Hematopoietic multipotent progenitor cell treated with erythropoietin and hydrocortisone succinate and interleukin-3 and kit ligand, for 4 days (in vitro differentiated cells): ENCODE data around the gene PCCA.
"Not testable (repeated sequence)": the region's sequence is repeated elsewhere in the genome, so short reads cannot be mapped to it uniquely, and the experiment has no call there.

ENCODE experiments used
- DNase-seq: peaks from one replicate; pipeline ENCODE4 v3.0.0-alpha.2; 2015

Gene PCCA

DNA sequence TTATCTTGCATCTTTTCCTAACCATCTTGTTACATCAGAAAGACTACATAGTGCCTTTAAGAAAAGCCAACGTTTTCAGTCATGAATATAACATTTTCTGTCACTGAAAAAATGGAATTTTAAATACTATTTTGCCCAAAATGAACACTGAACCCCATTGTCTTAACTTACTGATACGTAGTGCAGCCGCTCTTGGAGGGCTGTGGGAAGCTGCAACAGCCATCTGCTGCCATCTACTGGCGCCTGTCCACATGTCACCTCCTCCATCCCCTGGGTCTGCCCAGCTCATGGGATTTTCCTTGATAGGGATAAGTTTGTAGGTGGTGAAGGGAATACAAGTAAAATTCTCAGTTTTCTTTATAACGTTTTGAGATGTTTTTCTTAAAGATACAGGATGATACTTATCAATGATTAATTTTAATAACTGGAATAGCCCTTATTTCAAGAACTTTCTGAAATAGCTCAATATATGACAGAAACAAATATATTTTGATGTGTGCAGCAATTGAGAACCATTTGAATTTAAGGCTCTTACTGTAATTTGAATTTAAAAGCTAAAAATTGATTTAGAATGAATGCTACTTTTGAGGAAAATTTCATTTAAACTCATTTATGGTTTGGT is 426.0 kb downstream of the PCCA start:
- peak; percentile 82 for DNase-seq

DNA sequence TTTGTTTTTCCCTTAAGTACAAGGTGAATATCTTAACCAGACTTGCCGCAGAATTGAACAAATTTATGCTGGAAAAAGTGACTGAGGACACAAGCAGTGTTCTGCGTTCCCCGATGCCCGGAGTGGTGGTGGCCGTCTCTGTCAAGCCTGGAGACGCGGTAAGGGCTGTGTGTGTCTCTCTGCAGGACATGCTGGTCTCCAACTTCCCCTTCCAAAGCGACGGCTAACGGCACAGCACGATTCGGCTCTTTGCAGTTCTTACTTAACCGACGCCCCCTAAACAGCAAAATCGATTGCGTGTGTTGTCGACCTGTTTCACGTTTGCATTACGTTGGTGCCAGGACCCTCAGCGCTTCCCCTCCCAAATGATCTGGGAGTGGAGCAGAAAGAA is 426.5 kb downstream of the PCCA start:
- no peak for DNase-seq

DNA sequence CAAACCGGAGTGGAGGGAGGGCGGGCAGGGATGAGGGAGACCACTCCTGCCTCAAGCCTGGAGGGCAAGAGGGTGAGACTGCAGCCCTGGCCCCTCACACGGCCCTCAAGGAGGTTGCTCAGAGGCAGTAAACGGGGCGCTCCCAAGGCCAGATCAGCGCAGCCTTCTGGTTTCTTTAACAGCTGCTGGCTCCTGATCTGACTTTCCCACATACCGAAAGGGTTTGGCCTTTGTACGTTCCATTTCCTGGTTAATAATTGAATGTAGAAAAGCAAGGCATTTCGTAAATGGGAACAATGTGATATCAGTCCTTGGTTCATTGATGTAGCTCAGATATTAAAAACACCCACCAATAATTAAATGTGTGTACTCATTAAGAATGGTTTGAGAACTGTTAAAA is 428.2 kb downstream of the PCCA start:
- DNase-seq: no peak

DNA sequence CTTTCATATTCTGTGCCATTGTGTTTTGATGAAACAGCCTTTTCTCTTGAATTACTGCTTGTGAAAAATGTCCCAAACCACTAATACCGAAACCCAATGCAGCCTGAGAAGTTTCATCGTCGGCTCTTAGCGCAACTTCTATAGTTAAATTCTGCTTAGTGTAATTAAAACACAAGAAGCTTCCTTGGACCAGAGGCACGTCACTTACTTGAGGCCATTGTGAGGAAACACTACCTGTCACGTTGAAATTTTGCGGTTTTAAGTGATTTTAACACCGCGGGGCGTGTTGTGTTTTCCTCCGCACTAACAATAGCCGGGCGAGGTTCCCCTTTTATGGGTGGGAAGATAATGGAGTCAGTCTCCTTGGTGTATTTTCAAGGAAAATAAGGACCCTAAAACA is 428.8 kb downstream of the PCCA start:
- DNase-seq: no peak

DNA sequence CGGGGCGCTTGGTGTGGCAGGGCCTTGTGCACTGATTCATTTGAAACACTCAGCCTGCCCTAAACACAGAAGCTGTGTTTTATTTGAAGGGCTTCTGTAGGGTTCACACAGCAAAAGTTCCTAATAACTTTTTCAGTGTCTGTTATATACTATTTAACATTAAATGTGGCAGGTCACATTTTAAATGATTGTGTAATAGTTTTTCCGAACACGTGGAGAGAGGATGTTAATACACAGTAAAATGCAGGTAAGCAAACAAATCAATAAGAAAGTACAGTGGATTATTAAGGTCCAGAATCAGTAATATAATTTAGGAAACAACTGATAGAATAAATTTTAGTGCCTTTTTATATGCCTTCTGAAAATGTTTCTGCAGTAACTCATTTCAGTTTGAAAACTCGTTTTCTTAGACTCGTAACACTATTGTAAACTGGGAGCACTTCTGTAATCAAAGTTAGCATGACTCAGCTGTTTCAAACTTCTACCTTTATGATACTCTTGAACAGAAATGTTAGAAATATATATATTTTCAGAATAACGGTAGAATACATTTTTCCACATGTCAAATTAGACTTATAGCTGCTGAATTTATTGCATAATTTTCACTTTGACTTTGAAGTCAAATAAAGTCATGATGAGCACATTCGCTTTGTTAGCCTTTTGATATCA is 429.6 kb downstream of the PCCA start:
- no peak for DNase-seq

DNA sequence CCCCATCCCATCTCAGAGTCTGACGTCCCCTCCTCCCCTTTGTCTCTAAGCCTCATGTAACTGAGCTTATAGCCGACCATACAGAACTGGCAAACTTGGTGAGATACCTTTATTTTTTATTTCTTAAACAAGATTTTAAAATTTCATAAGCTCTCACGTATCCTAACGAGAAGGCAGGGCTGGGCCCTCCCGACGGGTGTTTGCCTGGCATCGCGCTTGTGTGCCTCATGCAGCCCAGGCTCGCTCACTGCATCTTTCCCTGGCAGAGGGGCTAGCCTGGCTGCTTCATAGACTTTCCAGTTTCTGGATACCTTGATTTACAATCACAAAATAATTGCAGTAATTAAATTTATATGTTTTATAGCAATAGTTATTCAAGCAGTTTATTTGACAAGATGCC is 430.7 kb downstream of the PCCA start:
- DNase-seq: no peak

DNA sequence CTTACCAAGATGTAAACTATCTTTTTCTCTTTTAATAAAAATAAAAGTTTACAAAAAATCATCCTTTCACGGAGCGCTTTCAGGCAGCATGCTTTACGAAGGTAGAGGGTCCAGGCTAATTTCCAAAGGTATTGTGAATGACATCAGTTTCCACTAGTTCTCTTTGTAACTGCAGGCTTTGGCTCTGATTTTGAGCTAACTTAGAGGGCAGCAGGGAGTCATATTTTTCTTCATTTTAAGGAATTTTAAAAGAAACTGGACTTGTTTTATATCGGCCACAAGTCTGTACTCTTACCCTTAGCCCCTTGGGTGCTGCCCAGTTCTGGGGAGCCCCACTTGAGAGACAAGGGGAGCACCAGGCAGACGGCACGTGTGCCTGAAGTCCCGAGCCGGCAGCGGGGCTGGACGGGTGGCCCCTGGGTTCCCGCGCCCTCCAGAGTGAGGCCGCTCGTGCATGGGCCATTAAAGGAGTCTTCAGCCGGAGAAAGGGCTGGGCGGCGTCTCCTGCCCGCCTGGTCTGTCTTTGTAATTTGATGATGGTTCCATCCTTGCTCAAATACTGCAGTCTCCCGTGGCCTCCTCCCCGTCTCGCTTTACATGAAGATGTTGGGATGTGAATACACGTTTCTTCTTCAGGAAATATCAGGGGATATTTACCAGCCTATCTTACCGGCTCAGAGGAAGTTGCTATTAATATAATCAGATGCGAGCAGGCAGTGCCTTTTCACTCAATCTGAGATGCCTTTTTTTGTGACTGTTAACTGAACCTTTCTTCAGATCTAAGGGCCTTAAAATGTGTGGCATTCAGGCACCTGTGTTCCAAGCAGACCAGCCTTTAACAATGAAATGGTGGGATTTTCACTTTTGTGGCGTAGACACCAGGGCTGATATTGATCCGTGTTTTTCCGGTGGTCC is 432.3 kb downstream of the PCCA start:
- DNase-seq: no peak

DNA sequence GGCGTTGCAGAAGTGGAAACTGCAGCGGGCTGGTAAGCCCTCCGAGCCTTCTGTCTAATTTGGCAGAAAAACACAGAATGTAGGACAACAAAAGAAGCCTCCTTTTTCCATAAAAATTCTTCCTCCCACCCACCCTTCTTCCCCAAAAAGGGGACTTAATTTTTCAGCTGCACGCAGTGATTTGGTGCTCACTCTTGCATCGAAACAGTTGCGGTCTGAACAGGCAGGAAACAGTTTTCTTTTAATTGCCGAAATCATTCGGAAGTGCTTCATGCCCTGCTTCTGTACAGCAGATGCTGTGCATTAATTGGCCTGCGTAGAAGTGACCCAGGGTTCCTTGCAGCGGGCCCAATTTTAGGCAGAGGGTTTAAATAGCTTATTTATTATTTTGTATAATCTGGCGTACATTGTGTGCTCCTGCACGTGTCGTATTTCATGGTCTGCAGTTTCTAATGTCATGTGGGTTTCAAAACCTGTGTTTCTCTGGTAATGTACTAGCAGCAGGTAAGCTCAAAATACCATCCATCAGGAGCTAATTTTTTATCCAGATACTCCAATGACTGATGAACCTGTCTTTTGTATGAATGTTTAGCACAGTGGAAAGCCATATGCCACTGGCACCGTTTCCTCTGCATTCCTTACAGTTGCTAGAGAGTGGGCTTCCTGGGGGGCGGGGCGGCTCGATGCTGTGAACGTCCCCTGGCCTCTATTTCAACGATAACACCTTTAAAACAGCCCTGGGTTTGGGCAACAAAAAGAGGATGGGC is 433.1 kb downstream of the PCCA start:
- peak; percentile 15 for DNase-seq

DNA sequence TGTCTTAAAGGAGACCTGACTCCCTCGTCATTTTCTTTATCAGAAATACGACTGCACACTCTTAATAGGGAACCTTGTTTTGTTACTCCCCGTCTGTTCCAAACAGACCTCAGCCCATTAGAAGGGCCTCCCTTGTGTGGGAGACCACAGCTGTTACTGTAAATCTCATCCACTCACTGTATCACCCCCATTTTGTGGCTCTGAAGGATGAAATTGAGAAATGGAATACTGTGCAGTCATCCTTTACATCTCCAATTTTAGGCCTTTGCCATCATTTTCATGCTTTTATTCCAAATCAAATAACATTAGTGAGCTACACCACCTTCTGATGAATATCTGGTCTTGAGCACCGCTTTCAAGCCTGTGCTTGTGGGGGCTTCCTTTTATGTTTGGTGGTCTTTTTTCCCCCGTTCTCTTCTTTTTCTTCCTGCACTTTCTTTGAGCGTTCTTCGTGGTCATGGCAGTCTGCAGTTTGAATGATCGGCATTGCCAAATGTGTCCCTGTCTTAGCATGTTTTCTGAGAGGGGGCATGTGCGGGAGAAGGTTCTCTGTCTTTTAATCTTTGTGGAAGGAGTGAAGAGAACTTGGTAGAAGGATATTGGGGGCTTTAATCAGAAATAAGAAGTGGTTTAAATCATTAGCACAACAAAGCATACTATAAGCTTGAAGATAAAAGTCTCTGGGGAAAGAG is 433.9 kb downstream of the PCCA start:
- no peak for DNase-seq

DNA sequence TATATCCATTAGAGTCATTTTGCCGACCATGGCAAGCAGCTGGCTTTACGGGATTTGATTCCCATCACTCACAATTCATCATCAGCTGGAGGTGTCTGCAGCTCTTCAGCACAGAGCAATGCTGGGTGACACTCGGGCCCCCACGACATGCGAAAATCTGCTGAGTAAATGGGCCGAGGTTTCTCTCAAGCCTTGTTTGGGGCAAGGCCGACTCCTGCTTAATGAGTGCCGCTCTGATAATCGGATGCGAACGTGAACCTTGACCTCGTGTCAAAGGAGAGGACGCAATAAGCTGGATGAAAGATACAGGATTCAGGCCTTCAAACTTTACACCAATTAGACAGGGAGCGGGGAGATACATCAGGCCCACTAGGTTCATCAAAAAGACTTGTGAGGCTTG is 434.5 kb downstream of the PCCA start:
- DNase-seq: no peak

DNA sequence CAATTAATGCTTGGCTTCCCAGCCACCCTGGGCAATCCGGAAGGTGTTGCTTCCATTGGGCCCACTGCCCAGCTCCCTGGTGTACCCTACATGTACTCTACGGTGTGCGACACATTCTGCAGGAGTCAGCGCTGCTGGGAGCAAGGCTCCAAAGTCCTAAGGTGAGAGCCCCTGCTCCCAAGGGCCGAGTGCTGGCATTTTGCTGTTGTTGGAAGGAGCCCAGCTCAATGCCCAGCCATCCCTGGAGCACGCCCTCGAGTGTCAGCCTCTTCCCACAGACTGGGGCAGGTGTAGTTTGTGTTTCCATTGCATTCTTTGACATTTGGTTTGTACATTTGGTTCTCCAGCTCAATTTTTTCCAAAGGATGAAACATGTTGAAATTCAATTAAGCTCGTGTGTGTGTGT is 435.1 kb downstream of the PCCA start:
- no peak for DNase-seq

DNA sequence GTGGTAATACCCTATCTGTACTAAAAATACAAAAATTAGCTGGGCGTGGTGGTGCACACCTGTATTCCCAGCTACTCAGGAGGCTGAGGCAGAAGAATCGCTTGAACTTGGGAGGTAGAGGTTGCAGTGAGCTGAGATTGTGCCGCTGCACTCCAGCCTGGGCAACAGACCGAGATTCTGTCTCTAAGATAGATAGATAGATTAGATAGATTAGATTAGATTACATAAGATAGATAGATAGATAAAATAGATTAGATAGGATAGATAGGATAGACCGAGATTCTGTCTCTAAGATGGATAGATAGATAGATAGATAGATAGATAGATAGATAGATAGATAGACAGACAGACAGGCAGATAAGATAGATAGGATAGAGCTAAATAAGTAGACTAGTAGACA is 435.8 kb downstream of the PCCA start:
- not testable (repeated sequence) for DNase-seq

DNA sequence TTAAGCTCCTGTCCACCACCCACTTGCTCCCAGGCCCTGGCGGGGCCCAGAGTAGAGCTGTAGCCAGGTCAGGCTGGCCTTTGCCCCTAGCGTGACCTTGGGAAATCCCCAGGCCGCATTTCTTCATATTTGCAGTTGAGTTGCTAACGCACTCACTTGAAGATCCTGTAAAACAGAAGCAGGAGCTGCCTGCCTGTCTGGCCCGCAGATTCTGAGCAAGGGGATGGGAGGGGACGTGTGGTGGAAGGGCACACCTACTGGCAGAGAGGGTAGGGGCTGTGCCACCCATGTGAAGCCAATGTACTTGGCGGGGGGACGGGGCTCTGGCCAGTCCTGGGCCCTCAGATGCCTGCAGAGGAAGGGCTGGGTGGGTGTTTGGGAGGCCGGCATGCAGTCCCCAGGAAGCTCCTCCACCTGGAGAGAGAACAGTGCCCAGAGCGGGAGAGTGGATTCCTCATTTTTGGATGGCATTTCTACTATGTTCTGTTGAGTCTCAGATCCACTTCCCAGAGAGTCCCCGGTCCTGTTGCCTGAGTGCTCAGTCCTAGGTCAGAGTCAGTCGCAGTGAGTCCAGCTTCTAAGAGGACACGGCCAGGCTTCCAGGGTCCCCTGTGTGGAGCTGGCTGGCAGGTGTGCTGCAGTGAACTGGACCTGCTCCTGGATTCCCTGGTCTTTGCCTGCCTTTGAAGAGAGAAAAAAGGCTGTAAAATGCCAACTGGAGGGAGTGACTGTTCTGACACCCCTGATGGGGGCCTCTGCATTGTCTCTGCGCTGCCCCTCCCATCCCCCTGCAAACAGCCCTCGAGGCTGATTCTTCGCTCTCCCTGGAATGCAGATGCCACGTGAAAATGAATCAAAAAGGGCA is 436.8 kb downstream of the PCCA start:
- no peak for DNase-seq

DNA sequence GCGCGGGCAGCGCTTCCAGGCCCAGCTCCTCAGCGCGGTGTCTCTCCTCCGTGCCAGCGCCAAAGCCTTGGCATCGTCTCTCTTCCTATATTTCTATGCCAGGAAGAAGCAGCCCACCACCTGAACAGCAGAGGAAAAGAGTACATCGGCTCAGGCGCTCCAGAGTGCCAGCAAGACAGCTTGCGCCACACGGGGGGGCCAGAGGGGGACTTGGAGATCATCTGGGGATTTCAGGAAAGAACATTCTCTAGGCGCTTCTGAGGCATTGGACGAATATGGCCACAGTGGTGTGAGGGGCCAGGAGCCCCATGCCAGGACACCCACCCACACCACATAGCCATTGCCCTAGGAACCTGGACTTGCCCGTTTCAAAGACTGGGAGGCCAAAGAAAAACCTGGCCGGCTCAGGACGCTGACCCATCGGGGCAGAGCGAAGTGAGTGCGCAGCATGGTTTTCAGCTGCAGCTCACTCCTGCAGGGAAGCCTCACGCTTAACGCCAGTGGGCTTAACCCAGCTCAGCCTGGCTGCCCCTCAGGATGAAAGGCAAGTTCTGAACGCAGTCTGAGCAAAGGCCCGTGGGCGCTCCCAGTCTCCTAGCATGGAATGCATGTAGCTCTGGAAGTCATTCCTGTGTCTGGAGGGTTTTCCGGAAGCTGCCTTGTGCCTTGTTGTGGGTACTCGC is 437.6 kb downstream of the PCCA start:
- DNase-seq: no peak

DNA sequence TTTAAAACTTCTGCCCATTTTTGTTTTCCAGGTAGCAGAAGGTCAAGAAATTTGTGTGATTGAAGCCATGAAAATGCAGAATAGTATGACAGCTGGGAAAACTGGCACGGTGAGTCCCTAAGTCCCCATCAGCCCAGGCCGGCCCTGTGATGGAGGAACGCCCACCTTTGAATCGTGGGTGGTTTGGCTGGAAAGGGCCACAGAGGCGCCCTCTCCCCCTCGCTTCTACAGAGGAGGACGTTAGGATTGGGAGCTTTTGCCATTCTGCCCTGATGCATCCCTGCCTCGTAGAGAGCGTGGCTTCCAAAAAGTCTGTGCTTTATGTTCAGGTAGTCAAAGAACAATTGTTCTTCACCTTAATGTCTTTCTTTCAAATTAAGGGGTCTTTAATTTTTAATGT is 438.8 kb downstream of the PCCA start:
- DNase-seq: no peak

DNA sequence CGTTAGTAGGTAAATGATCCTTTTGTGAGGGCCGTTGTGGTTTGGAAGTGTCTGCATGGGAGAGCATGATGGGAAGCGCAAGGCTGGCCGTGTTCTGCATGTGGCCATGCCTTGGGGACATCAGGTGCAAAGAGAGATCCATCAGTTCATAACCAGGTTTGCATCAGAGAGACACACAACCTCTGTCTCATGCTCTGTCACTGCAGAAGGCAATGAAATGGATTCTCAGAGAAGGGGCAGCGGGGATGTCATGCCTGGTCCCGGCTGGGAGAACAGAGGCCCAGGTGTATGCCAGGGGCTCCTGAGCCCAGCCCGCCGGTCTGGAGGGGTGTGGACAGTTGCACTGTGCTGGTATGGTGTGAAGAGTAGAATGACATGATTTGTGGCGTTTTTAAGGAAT is 439.5 kb downstream of the PCCA start:
- no peak for DNase-seq

DNA sequence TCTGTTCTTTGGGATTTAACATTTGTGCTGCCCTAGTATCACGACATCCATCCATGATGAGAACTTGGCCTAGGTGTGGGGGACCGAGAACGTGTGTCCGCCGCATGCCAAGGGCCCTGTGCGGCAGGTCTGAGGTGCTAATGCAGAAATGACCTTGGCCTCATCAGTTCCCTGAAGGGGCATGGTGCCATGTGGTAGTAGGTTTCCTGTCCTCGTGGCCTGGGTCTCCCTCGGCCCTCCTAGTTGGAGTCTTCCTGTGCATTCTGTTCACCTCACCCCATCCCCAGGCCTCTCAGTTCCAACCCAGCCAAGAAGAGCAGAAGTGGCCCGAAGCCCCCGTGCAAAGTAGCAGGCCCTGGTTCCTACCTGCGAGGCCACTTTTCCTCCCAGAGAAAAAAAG is 439.9 kb downstream of the PCCA start:
- DNase-seq: no peak

DNA sequence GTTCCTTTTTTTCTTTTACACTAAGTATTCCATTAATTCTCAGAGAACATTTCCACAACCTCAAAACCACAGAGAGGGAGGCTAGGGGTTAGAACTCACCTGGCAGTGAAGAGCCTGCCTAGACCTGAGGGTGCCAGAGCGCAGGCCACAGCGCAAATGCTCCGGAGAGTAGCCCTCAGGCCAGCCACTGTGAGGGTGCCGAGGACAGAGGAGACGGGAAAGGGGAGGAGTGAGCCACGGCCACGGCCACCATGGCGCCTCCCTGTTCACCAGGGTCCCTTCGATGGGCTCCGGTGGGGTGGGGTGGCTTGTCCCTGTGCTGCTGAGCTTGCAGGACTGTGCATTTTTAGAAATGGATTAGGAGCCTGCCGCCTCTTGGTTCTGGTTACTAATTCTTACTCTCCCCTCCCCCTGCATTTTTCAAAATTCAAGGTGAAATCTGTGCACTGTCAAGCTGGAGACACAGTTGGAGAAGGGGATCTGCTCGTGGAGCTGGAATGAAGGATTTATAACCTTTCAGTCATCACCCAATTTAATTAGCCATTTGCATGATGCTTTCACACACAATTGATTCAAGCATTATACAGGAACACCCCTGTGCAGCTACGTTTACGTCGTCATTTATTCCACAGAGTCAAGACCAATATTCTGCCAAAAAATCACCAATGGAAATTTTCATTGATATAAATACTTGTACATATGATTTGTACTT is 440.9 kb downstream of the PCCA start:
- no peak for DNase-seq

DNA sequence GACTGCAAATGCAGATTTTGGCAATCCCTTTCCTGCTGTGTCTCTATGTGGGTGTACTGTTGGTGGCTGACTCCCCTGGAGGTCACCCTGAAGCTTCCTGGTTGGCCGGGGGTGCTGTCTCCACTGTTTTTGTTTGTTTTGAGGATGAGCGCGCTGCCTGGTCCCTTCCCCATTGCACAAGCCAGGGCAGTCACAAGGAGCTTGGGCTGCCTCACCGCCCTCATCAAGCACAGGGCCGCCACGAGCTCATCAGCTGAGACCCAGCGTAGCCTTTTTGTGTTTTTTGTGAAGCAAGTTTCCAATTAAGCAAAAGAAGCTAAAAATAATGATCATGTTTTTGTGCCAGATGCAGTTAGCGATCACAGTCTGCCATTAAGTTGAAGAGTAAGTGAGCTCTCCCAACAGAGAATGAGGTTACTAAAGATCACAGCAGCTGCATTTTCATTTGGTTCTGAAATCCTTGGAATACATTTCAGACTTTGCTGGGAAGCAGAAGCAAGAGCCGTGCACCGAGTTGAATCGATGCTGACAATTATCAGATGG is 441.8 kb downstream of the PCCA start:
- no peak for DNase-seq
